GM19397 (cell line): ENCODE results near the gene ZFHX3.

ENCODE experiments used
- ATAC-seq: cut with Tn5 transposase; IDR thresholded peaks from one replicate; pipeline ENCODE4 v1.9.1; 2021; ENCODE audit warnings: mild to moderate bottlenecking, moderate library complexity; ENCODE audit not compliant: unreplicated experiment

Gene ZFHX3

DNA sequence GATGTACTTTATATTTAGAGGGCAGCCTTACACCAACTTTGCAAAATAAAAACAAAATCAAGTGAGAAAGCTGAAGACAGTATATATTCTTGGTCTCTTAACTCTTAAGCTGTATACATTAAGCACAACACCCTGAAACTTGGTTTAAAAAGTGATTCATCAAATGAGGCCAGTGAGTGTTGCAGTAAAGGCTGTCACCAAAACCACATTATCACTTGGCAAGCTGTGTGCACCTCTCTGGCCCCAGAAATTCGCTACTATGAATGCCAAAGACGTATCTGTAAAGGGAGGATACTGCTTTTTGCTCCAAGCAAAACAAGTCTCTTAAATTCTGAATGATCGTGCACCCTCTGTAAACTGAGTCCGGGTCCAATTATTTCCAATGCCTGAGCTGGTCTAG, 163.9 kb downstream of the ZFHX3 start:
- ATAC-seq, result no peak

DNA sequence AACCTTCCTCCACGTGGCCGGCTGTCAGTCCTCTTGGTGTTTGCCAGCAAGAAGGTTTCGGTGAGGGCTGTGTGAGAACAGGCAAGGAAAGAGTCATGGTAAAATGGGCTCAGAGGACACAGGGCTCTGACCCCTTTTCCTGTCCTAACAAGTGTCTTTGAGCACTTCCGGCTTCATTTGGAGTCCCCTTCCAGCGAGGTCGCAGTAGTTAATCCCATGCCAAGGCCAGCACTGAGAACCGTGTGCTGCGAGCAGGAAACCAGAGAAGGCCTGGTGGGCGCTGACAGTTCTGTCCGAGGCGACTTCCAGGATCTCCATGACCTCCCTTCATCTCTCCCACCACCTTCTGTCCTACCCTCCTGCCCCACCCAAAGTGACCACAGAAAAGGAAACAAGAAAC, 168.1 kb downstream of the ZFHX3 start:
- no peak for ATAC-seq

DNA sequence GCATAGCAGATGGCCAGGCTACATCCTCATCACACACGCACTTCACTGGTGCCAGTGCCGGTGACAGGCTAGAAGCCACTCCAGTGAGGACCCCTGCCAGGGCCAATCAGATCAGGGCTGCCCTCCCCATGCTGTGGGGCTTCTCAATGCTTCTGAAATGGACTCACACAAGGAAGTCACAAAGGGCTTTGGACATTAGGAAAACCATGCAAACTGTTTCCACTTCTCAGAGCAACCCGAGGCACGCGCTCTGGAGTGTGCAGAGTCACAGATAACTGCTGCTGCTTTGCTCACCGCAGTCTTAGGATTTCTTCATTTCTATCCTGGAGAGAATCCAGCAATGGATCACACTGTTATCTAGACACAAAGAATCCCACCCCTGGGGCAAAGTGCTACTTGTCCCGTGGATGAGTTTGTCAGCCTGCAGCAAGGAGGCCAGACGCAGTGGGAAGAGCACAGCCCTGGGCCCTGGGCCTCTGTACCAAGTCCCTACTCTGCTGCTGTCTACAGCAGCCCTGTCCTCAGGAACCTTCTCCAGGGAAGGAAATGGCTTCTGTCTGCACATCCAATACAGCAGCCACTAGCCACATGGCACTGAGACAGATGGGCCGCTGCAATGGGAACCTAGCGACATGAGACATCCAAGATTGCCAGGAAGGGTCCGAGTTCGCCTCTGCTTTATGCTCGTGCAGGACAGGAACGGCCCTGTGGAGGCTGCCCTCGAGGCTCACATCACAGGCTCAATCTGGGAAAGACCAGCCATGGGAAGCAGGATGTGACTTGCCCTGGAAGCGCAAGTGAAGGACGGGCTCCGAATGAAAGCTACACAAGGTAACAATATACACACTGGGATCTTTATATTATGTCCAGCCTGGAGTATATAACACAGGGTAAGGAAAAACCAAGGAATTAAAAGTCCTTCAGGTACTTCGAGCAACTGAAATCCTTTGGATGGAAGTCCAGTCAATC, 169.3 kb downstream of the ZFHX3 start:
- ATAC-seq, result no peak

DNA sequence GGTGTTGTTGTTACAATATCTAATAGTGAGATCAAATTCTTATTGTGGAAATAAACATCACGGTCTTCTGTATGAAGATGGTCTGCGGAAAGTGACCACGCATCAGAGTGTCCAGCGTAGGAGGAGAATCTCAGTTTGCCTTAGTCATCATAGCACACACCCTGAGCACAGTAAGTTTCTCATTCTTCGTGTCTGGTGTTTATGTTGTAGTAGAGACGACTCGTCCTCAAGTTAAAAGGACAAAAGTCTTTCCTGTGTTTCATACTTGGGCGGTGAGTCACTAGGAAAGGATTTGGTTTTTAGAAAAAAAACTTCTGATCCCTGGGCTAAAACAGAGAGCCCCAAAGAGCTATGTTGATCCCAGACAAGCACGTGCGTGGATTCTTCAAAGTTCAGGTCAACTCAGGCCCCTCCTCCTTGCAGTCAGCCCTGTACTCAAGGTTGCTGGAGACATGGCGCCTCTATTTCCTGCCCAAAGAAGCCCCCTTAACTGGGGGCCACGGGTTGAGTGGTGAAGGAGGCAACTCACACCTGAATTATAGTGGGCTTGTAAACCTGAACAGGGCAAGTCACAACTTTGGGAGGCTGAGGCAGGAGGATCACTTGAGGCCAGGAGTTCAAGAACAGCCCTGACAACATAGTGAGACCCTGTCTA, 170.4 kb downstream of the ZFHX3 start:
- ATAC-seq, result no peak

DNA sequence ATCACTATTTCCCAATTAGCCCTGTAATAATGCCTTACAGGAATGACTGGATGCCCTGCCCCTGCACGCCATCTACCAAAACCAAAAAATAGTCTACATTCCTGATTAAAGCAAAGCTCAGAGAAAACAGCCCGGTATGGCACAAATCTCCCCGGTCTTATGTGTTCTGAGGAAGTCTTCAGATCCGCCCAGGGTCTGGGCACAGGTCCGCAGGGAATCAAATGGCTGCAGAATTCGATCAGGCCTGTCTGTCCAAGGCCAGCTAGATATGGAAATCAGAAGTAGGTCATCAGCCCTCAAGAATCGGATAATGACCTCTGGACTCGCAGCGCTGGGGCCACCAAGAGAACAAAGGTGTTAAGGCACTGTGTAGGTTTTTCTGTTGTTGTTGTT, 171.0 kb downstream of the ZFHX3 start:
- no peak for ATAC-seq

DNA sequence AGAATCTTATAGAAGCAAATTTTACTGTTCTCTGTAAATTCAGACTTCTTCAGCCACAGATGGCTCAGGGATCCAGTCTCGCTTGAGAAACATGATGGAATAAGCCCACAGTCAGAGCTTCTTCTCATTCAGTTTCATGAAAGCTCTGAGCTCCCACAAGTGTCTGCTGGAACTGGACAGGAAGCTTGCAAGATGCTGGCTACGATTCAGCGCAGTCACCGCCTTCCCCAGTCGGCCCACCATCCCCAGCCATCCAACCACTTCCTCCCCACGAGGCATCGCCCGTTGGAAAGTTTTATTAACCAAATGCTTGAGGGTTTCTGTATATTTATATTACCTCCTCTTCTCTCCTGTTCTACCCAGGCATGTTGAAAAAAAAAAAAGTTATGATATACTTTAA, 171.7 kb downstream of the ZFHX3 start:
- ATAC-seq, result no peak

DNA sequence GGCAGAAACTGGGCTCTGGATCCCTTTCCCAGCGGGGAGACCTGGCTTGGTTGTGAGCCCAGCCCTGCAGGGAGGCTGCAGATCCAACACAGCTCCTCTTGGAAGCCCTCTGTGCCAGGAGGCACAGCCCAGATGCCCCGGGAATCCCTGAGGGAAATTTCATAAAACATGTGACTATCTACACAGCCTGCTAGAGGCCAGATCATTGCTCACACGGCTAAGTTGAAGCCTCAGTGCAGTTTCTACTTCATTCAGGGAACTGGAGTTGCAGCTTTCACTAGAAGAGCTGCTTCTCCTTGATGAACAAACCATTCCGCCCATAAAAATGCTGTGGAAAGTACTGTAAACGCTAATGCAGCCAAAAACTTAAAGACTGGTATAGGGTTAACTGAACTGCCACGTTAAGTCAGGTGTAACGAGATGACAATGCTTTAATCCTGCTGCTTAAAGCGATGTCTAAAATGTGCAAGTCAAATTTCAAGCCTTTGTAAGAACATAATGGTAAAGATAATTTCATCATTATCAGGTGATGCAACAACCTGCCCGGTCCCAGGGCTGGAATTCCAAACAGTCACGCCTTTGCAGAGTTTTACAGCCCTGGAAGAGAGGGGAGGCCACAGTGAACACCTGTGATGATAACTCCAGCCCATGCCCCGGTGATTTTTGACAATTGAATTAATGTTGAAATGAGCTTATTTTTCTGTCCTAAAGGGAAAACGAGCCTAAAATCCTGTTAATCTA, 172.5 kb downstream of the ZFHX3 start:
- no peak for ATAC-seq

DNA sequence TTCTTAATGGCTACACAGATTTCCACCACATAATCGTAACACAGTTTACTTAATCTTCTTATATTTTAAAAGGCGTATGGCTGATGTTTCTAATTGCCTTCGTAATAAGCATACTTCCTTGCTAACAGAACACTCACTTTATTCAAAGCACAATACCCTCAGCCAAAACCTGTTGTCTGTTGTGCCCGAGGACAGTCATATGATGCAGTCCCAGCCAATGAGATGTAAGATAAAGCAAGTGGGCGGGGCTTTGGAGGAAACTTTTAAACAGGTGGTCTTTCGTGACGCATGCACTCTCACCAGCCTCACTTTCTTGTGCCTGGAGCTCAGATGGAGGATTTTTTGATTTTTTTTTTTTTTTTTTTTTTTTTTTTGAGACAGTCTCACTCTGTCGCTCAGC, 174.1 kb downstream of the ZFHX3 start:
- ATAC-seq, result no peak

DNA sequence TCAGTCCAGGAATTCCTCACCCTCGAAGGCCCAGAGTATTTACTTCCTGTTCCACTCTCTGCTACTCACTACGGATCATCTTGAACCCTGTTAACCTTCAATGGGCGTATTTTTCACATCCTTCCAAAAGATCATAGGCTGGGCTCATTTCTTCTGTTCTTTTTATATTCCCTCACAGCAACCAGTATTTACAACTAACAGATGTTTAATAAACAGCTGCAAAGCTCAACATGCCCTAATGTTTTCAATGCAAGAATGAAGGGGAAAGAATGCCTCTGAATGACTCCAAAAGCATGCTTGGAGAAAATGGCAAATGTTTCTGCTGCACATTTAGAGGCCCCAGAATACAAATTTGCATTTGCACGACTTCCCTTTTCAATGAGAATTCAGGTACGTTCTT, 174.9 kb downstream of the ZFHX3 start:
- ATAC-seq, result no peak

DNA sequence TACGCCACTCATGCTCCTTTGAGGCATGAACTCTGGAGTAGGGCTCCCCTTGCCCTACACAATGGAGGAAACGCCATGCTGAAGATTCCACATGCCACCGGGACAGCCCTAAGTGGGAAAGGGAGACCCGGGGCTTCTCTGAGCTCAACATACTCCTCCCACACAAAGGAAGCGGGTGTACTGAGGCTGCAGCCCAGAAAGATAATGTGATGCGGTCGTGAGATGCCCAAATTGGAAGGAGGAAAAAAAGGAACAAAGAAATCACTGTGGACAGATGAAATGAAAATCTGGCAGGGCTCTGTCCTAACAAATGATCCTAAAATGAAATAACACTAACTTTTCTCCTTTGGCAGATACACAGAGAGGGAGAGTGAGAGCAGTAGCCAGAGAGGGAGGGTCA, 182.1 kb downstream of the ZFHX3 start:
- no peak for ATAC-seq

DNA sequence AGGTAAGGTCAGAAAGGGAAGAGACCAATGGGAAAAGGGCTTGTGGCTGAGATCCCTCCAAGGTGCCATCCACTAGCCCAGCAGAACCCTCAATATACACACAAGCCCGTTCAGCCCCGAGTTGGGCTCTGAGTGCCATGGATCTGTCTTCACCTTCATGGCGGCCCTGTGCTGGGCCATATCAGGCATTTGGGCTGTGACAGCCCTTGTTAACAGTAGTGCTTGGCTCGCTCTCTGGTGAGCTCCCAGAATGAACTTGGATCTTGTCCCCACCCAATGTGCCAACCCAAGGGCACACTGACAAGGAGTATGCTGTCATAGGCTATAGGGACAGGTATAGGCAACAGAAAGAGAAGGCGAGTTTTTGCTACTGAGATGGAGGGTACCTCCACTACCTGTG, 182.7 kb downstream of the ZFHX3 start:
- ATAC-seq, result no peak

DNA sequence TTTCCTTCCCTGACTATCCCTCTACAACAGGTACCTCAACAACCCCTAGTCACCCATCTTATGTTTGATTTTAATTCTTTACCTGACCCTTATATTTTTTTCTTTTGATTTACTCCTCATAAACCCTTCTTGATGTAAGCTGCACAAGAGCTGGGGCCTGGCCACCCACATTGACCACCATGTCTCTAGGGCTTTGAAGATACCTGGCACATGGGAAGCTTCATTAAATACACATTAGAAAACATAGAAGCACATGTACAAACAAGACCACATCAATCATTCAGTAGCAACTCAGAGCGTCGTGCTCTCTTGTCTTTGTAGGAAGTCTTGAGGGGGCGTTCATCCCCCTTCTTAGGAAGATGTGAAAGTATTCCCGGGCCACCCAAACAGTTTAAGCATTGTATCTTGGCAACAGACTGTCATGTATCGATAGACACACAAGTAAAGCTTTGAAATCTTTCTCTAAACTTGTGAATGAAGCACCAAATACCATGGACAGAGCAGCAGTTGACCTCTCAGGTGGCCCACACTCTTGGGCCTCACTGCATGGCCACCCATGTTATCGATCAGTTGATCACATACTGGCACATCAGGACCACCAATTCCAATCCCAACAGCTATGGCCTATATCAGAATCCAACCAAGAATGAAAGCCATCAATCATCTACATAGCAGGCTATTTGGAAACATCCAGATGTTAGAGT, 183.6 kb downstream of the ZFHX3 start:
- ATAC-seq, result no peak

DNA sequence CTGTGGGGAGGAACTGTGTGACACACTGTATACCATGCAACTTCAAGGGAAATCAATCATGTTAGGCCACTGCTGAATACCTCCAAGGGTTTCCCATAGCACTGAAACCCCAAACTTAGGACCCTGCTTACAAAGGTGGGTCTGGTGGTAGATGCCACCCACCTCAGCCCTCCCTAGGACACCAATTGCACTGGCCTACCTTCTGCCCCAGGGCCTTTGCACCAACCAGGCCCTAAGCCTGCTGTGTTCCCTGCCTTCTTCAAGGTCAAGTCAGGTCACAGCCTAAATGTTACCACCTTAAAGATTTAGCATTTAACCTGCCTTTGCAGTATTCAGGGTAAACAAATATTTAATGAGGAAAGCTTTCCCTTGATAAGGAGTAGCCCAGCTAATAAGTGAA, 185.8 kb downstream of the ZFHX3 start:
- ATAC-seq, result no peak

DNA sequence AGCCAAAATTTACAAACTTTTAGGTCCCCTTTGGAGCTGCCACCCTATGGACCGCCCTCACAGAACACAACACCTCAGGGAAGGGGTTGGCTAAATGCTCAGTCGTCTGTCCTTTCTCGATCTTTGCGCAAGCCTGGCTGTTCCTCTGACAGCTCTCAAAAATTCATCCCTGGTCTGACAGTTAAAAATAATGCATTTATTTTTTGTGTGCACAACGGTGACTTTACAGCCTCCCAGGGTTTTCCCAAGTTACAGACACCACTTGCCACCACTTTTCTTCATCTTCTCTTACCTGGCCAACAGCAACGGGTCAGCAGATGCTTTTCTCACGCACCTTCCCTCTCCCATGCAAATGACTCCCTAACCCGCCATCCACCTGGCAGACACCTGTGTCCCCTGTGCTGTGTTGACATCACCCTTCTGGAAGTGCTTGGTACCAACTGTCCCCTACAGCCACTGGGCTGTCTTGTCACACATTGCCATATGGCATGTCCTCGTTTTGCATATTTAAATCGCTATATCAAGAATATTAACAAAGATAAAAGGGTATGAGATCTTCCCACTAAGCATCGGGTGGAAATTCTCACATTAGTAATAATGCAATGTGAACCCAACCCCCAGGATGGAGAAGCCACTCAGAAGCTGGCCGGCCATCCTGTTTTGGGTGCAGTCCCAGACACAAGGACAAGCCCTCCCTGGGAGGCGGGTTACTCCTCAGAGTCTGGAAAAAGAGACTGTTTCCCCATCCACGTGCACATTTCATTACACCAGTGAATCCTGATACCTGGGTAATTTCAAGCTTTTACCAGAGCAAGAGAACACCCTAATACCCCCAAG, 187.0 kb downstream of the ZFHX3 start:
- ATAC-seq, result no peak

DNA sequence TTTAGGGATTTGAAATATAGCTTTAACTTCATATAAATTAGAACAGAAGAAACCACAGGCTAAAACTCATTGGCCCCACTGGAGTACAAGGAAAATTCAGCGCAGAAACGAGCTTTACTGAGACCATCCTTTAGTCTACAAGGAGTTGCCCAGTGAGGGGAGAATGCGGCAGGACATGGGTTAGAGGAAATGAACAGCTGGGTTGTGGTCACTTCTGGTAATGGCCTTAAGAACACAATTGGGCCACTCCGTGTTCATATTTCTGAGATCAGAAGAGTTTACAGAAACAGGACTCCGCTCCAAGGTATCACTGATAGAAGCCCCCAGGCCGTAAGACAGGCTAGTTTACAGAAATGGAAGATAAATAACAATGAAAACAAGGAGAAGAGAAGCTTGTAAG, 188.3 kb downstream of the ZFHX3 start:
- ATAC-seq, result no peak

DNA sequence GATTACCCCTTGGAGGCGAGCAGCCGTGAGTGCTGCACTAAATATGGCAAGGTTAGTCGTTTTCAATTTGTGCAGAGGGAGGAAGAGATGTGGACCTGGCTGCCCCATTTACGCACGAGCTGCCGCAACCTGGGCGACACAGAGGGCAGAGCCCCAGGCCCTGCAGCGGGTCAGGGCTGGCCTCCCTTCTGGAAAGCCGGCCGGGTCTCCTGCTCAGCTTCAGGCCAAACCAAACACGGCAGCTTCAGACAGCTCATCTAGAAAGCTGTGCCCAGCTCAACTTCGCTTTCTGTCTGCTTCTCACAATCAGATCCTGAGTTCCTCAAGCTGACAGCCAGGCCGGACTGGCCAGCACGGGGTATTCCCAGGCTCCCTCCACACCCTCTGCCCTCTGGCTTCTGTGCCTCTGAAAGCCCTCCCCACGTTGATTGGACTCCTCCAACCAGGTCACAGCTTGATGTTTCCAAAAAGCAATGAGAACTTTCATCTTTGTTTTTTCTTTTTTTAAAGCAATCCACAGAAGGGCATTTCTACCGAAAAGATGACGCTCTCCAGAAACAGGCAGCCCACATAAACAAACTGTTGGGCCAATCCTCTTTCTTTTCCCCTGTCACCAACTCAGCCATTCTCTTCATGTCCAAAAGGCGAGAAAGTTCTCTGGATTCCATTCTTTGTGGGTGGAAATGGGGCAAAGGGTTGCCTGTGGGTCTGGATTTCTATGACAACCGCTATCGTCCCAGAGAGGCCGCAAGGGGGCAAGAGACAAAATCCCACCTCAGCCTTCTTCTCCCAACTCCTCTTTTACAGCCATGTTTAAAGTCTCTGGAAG, 189.0 kb downstream of the ZFHX3 start:
- ATAC-seq, result no peak

DNA sequence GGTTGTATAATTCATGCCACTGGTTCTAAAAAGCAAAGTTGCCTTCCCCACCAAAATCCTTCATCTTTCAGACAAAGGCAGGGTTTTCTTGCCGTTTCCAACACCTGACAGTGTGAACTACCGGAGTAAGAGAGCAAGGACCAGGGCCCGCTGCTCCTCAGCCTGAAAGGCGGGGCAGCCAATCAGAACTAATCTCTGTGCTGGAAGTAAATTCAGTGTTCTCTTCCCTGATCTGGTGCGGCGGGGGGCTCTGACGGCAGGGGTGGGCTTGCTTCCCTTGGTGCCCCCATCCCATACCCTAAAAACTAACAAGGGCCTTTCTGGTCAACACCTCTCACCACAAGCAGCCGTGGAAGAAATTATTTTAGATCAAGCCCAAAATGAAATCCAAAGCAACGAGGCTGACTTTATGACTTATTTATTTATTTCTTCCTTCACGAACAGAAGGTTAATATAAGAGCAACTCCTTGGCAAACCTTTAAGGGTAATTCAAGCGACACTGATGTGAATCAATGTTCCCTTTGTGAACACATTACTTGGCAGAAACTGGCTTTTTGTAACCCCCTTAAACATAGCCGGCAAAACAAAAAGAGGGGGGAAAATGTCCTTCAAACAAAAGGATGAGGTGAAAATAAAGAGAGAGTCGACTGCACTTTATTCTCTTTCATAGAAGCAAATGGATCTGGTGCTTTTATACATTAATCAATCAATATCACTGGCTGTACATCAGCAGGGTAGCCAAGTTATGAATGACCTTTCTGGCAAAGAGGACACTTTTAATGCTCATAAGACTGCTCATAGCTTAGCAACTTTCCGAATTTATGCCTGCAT, 189.9 kb downstream of the ZFHX3 start:
- no peak for ATAC-seq

DNA sequence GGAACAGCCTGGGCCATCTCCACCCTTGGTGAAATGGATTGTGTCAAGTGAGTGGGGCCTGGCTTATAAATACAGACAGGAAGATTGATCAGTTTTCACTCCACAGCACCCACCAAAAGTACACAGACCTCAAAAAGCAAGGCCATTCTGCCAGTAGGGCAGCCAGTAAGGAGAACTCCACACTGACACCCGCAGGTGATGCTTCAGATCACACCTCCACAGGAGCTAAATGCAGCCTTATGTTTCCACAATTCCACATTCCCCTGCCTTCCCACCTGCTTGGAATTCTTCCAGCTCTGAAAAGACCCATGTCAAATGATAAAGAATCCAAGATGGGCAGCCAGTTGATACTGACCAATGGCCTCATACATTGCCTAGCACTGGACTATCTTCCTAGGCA, 191.1 kb downstream of the ZFHX3 start:
- no peak for ATAC-seq
